ENCODE data around the gene STX8.

STX8 gene

GRCh38 chr17:9285602-9286427 is 289.8 kb downstream of the STX8 start:
- no peak overlapping the region for H3K4me3 ChIP-seq (ENCODE audit: low read depth, low read length)
- TF ChIP-seq CTCF (conservative IDR thresholded peaks at IDR 0.05; ENCODE audit: low read depth, low read length) = no peak
- no peak for DNase-seq (ENCODE audit: low read depth)

GRCh38 chr17:9284884-9285283 is 290.7 kb downstream of the STX8 start:
- TF ChIP-seq CTCF (conservative IDR thresholded peaks at IDR 0.05; ENCODE audit: low read depth, low read length) = no peak
- H3K4me3 ChIP-seq (ENCODE audit: low read depth, low read length) = no peak overlapping the region
- DNase-seq (ENCODE audit: low read depth) = no peak

- DNase-seq (ENCODE audit: low read depth) = no peak
- no peak for TF ChIP-seq CTCF (conservative IDR thresholded peaks at IDR 0.05; ENCODE audit: low read depth, low read length)
- H3K4me3 ChIP-seq (ENCODE audit: low read depth, low read length) = no peak overlapping the region
These were observed 291.7 kb downstream of the STX8 start for GRCh38 chr17:9283909-9284308.

- no peak for DNase-seq (ENCODE audit: low read depth)
- TF ChIP-seq CTCF (conservative IDR thresholded peaks at IDR 0.05; ENCODE audit: low read depth, low read length) = no peak
- no peak overlapping the region for H3K4me3 ChIP-seq (ENCODE audit: low read depth, low read length)
These were observed 295.7 kb downstream of the STX8 start for GRCh38 chr17:9279893-9280292.

GRCh38 chr17:9274973-9275372 is 300.6 kb downstream of the STX8 start:
- no peak for TF ChIP-seq CTCF (conservative IDR thresholded peaks at IDR 0.05; ENCODE audit: low read depth, low read length)
- DNase-seq (ENCODE audit: low read depth) = no peak
- H3K4me3 ChIP-seq (ENCODE audit: low read depth, low read length) = no peak overlapping the region

- TF ChIP-seq CTCF (conservative IDR thresholded peaks at IDR 0.05; ENCODE audit: low read depth, low read length) = no peak
- DNase-seq (ENCODE audit: low read depth) = no peak
- no peak overlapping the region for H3K4me3 ChIP-seq (ENCODE audit: low read depth, low read length)
These were observed 301.9 kb downstream of the STX8 start for GRCh38 chr17:9273428-9274391.

Measured in choroid plexus epithelial cell (primary cell).